Amniotic epithelial cell (primary cell): Measurements from ENCODE around the gene MAP1A.
A peak's percentile ranks its signal among the peaks of the same experiment; 100 is the strongest.

ENCODE experiments used
- DNase-seq: peaks from one replicate; pipeline ENCODE4 v3.0.0-alpha.2; 2010; ENCODE audit warnings: low read depth

The MAP1A gene

GRCh38 chr15:43517354-43518196 is at the start of gene MAP1A:
Gene MAP1A, plus strand, starts transcription at chr15:43517608. Its CDS starts 3,866 bp downstream, at chr15:43521474.
- peak; percentile 59 for DNase-seq

- DNase-seq: peak; percentile 92
Observed at GRCh38 chr15:43469867-43470266, 47.5 kb upstream of the MAP1A start.

- no peak for DNase-seq
Observed at GRCh38 chr15:43471975-43472374, 45.4 kb upstream of the MAP1A start.

- no peak for DNase-seq
Observed at GRCh38 chr15:43473885-43474284, 43.5 kb upstream of the MAP1A start.

GRCh38 chr15:43483297-43484128 is 33.9 kb upstream of the MAP1A start:
- DNase-seq: peak; percentile 40

- DNase-seq: peak; percentile 55
Observed at GRCh38 chr15:43484455-43484854, 33.0 kb upstream of the MAP1A start.

- no peak for DNase-seq
Observed at GRCh38 chr15:43487271-43487895, 30.0 kb upstream of the MAP1A start.

GRCh38 chr15:43488790-43489189 is 28.6 kb upstream of the MAP1A start:
- DNase-seq: no peak

GRCh38 chr15:43489191-43489590 is 28.2 kb upstream of the MAP1A start:
- DNase-seq: peak; percentile 36

- DNase-seq: no peak
Observed at GRCh38 chr15:43492266-43492665, 25.1 kb upstream of the MAP1A start.

GRCh38 chr15:43492673-43493601 is 24.5 kb upstream of the MAP1A start, which contains the start of gene TP53BP1:
Gene TP53BP1, minus strand, starts transcription at chr15:43493156. Its CDS starts 113 bp downstream, at chr15:43493043.
- peak; percentile 90 for DNase-seq

GRCh38 chr15:43493703-43494472 is 23.5 kb upstream of the MAP1A start:
- DNase-seq: no peak

- no peak for DNase-seq
Observed at GRCh38 chr15:43498990-43499389, 18.4 kb upstream of the MAP1A start.

GRCh38 chr15:43499635-43500034 is 17.8 kb upstream of the MAP1A start:
- DNase-seq: no peak

GRCh38 chr15:43505738-43506137 is 11.7 kb upstream of the MAP1A start:
- DNase-seq: peak; percentile 42

GRCh38 chr15:43508421-43508820 is 9.0 kb upstream of the MAP1A start:
- no peak for DNase-seq

- peak; percentile 35 for DNase-seq
Observed at GRCh38 chr15:43508991-43509659, 8.3 kb upstream of the MAP1A start.

GRCh38 chr15:43509660-43510199 is 7.7 kb upstream of the MAP1A start:
- DNase-seq: peak; percentile 54

GRCh38 chr15:43510200-43511011 is 7.0 kb upstream of the MAP1A start:
- DNase-seq: peak; percentile 97
